ENCODE measurements around the gene FAM20A. TPM values are rescaled to one million over a fixed set of nuclear protein-coding genes. Genes with fewer than 3 reads are reported as not detected.

The FAM20A gene
- total RNA-seq, 1 donor from 2014 or later: 0.37 TPM

- TF ChIP-seq CTCF (IDR thresholded peaks at IDR 0.05; ENCODE audit: partially characterized antibody, unreplicated experiment): no peak
- no peaks in the 10 kb centered on the region for H3K36me3 Mint-ChIP-seq (ENCODE audit: unreplicated experiment)
- H3K27me3 Mint-ChIP-seq (ENCODE audit: unreplicated experiment): peaks cover 13% of the 10 kb centered on the region
- H3K27ac Mint-ChIP-seq (ENCODE audit: unreplicated experiment): no peak overlapping the region
- no peaks in the 10 kb centered on the region for H3K4me1 Mint-ChIP-seq (ENCODE audit: low read depth, unreplicated experiment)
- H3K9me3 Mint-ChIP-seq (ENCODE audit: unreplicated experiment): peaks cover 8% of the 10 kb centered on the region
- no peak for DNase-seq
- H3K4me3 Mint-ChIP-seq (ENCODE audit: unreplicated experiment): no peak overlapping the region
Measured at GRCh38 chr17:68596411-68596945, 4.7 kb downstream of the FAM20A start.

GRCh38 chr17:68595986-68596385 lies 5.2 kb downstream of the FAM20A start:
- Mint-ChIP-seq H3K4me1 (ENCODE audit: low read depth, unreplicated experiment) (no peaks in the 10 kb centered on the region), H3K27me3 (ENCODE audit: unreplicated experiment) (peaks cover 13% of the 10 kb centered on the region), H3K36me3 (ENCODE audit: unreplicated experiment) (no peaks in the 10 kb centered on the region), H3K9me3 (ENCODE audit: unreplicated experiment) (peaks cover 8% of the 10 kb centered on the region), H3K27ac (ENCODE audit: unreplicated experiment) (no peak overlapping the region), H3K4me3 (ENCODE audit: unreplicated experiment) (no peak overlapping the region)
- no peak for DNase-seq
- TF ChIP-seq CTCF (IDR thresholded peaks at IDR 0.05; ENCODE audit: partially characterized antibody, unreplicated experiment): no peak

- TF ChIP-seq CTCF (IDR thresholded peaks at IDR 0.05; ENCODE audit: partially characterized antibody, unreplicated experiment): no peak
- H3K4me3 Mint-ChIP-seq (ENCODE audit: unreplicated experiment): no peak overlapping the region
- no peaks in the 10 kb centered on the region for H3K36me3 Mint-ChIP-seq (ENCODE audit: unreplicated experiment)
- H3K27ac Mint-ChIP-seq (ENCODE audit: unreplicated experiment): no peak overlapping the region
- H3K4me1 Mint-ChIP-seq (ENCODE audit: low read depth, unreplicated experiment): no peaks in the 10 kb centered on the region
- no peak for DNase-seq
- H3K9me3 Mint-ChIP-seq (ENCODE audit: unreplicated experiment): peaks cover 10% of the 10 kb centered on the region
- peaks cover 16% of the 10 kb centered on the region for H3K27me3 Mint-ChIP-seq (ENCODE audit: unreplicated experiment)
Measured at GRCh38 chr17:68595496-68595895, 5.7 kb downstream of the FAM20A start.

GRCh38 chr17:68594552-68594951 lies 6.6 kb downstream of the FAM20A start:
- no peak overlapping the region for H3K4me3 Mint-ChIP-seq (ENCODE audit: unreplicated experiment)
- no peak for DNase-seq
- peaks cover 12% of the 10 kb centered on the region for H3K27me3 Mint-ChIP-seq (ENCODE audit: unreplicated experiment)
- H3K4me1 Mint-ChIP-seq (ENCODE audit: low read depth, unreplicated experiment): no peaks in the 10 kb centered on the region
- H3K27ac Mint-ChIP-seq (ENCODE audit: unreplicated experiment): no peak overlapping the region
- peaks cover 8% of the 10 kb centered on the region for H3K9me3 Mint-ChIP-seq (ENCODE audit: unreplicated experiment)
- TF ChIP-seq CTCF (IDR thresholded peaks at IDR 0.05; ENCODE audit: partially characterized antibody, unreplicated experiment): no peak
- no peaks in the 10 kb centered on the region for H3K36me3 Mint-ChIP-seq (ENCODE audit: unreplicated experiment)

- H3K4me3 Mint-ChIP-seq (ENCODE audit: unreplicated experiment): no peak overlapping the region
- no peak for TF ChIP-seq CTCF (IDR thresholded peaks at IDR 0.05; ENCODE audit: partially characterized antibody, unreplicated experiment)
- H3K27ac Mint-ChIP-seq (ENCODE audit: unreplicated experiment): no peak overlapping the region
- no peak for DNase-seq
- peaks cover 7% of the 10 kb centered on the region for H3K36me3 Mint-ChIP-seq (ENCODE audit: unreplicated experiment)
- H3K4me1 Mint-ChIP-seq (ENCODE audit: low read depth, unreplicated experiment): no peaks in the 10 kb centered on the region
- H3K27me3 Mint-ChIP-seq (ENCODE audit: unreplicated experiment): peaks cover 5% of the 10 kb centered on the region
- H3K9me3 Mint-ChIP-seq (ENCODE audit: unreplicated experiment): peaks cover 8% of the 10 kb centered on the region
Measured at GRCh38 chr17:68592682-68593641, 8.2 kb downstream of the FAM20A start.

Data from glutamatergic neuron (in vitro differentiated cells).